Stimulated activated CD8-positive, alpha-beta memory T cell treated with anti-CD3 and anti-CD28 coated beads, Interleukin-7, amount 100 ng/mL, for 4 hours (primary cell): ENCODE measurements around the gene BBOX1.

Experiments
- DNase-seq, 2 donors: peaks; one replicate each; pipeline ENCODE4 v3.0.0-alpha.2; 2020; ENCODE audit warnings: low read depth in 2 of 2

Gene BBOX1

GRCh38 chr11:27025312-27025955, 15.2 kb upstream of the BBOX1 start:
- no peak for DNase-seq

- DNase-seq: no peak
Measured at GRCh38 chr11:27025957-27026733, 14.5 kb upstream of the BBOX1 start.

- DNase-seq: no peak
Measured at GRCh38 chr11:27028561-27028965, 12.1 kb upstream of the BBOX1 start.

- DNase-seq: no peak
Measured at GRCh38 chr11:27029966-27030365, 10.6 kb upstream of the BBOX1 start.

- no peak for DNase-seq
Measured at GRCh38 chr11:27031754-27032153, 8.9 kb upstream of the BBOX1 start.

- DNase-seq: no peak
Measured at GRCh38 chr11:27039873-27040272, 742 bp upstream of the BBOX1 start.

- no peak for DNase-seq
Measured at GRCh38 chr11:27041141-27041899, 705 bp downstream of the BBOX1 start.

- no peak for DNase-seq
Measured at GRCh38 chr11:27046956-27047355, 6.3 kb downstream of the BBOX1 start.

GRCh38 chr11:27052668-27053067, 12.1 kb downstream of the BBOX1 start:
- DNase-seq: no peak

GRCh38 chr11:27055065-27055682, 14.6 kb downstream of the BBOX1 start:
- DNase-seq: no peak

- DNase-seq: no peak
Measured at GRCh38 chr11:27057091-27057780, 16.6 kb downstream of the BBOX1 start.

GRCh38 chr11:27058456-27058855, 17.8 kb downstream of the BBOX1 start:
- DNase-seq: no peak

GRCh38 chr11:27059431-27059830, 18.8 kb downstream of the BBOX1 start:
- DNase-seq: no peak

- DNase-seq: no peak
Measured at GRCh38 chr11:27060816-27061460, 20.3 kb downstream of the BBOX1 start.

- DNase-seq: no peak
Measured at GRCh38 chr11:27061461-27061821, 20.8 kb downstream of the BBOX1 start.

- no peak for DNase-seq
Measured at GRCh38 chr11:27064086-27064485, 23.5 kb downstream of the BBOX1 start.

- no peak for DNase-seq
Measured at GRCh38 chr11:27075192-27075591, 34.6 kb downstream of the BBOX1 start.

- DNase-seq: no peak
Measured at GRCh38 chr11:27075655-27076054, 35.0 kb downstream of the BBOX1 start.

- DNase-seq: no peak
Measured at GRCh38 chr11:27076121-27076589, 35.5 kb downstream of the BBOX1 start.

GRCh38 chr11:27081056-27081455, 40.4 kb downstream of the BBOX1 start:
- no peak for DNase-seq

- DNase-seq: no peak
Measured at GRCh38 chr11:27083241-27083640, 42.6 kb downstream of the BBOX1 start.
